WI38 (cell line): ENCODE results near the gene DUSP22.

Experiments
- H3K4me3 ChIP-seq: 2 replicates; pipeline ENCODE4 v1.5.1; 2011; ENCODE audit warnings: low read depth, mild to moderate bottlenecking, control low read depth, low read length
- TF ChIP-seq, protein P1 (sequence below): IDR thresholded peaks from 2 replicates; pipeline ENCODE4 v1.5.1; 2012; ENCODE audit warnings: low read depth, mild to moderate bottlenecking, control low read depth, low read length

DUSP22 gene

DNA sequence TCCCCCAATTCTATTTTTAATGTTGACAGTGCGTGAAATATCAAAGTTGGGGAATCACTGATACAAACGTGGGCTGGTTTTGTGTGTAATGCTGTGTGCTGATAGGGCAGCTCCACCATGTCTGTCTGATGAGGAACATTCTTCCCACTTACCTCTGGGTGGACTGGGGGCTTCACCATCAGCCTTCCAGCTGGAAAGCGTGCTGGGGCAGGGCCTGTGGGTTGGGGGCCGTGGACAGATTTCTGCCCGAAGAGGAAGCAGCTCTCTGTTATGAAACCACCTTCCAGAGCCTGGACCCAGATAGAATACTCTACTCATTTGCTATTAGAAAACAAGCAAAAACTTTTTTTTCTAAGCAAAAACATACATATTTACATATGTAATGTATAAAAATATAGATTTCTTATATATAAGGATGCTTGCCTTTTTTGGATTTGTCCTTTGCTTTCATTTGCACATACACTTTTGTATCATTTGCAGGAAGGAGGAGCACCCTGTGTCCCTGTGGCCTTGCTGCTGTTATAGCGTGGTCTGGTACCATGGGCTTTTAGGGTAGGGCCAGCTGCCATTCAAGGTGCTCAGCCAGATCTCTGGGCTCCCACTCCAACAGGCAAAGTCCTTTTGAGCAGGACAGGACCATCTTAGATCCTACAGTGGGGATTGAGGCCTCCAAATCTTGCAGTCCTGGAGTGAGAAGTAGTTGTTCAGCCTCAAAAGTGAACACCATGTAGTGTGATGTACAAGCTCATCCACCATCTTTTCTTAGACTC lies 48.1 kb downstream of the DUSP22 start:
- H3K4me3 ChIP-seq, result no peak overlapping the region
- TF ChIP-seq, protein P1, sequence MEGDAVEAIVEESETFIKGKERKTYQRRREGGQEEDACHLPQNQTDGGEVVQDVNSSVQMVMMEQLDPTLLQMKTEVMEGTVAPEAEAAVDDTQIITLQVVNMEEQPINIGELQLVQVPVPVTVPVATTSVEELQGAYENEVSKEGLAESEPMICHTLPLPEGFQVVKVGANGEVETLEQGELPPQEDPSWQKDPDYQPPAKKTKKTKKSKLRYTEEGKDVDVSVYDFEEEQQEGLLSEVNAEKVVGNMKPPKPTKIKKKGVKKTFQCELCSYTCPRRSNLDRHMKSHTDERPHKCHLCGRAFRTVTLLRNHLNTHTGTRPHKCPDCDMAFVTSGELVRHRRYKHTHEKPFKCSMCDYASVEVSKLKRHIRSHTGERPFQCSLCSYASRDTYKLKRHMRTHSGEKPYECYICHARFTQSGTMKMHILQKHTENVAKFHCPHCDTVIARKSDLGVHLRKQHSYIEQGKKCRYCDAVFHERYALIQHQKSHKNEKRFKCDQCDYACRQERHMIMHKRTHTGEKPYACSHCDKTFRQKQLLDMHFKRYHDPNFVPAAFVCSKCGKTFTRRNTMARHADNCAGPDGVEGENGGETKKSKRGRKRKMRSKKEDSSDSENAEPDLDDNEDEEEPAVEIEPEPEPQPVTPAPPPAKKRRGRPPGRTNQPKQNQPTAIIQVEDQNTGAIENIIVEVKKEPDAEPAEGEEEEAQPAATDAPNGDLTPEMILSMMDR, result no peak

DNA sequence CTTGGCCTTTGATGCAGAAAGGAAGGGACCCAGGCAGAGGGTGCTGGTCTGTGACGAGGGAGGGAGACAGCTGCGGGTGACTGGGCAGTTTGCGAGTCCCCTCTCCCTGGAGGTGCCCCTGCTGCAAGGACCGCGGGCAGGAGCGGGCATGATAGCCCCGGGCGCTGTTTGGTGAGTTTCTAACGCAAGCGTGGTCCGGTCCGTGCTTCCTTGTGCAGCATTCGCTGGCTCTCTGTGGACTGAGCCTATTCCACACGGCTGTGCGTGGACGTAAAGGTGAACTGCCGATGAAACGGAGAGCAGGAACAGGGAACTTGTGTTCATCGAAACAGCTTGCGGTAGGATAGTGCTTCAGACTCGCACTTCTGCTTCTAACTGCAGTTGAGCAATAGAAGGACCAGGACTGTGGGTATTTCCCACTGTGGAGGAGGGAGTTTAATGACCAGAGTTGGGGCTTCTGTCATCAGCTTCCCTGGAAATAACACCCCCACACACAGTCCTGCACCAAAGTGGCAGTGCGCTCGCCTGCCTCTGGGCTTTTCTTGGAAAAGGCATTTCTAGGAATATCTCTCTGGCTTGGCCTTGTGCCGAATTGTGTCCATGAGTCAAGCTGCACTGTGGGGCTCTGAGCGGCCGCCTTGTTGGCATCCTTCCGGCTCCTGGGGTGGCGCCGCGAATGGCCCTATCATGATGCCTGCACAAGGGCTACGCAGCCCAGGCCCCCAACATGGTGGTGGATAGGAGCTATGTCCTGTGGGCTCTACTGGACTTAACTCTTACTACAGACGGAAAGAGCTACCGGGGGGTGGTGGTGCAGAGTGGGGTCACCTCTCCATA lies 48.9 kb downstream of the DUSP22 start:
- TF ChIP-seq, protein P1, result no peak
- no peak overlapping the region for H3K4me3 ChIP-seq

DNA sequence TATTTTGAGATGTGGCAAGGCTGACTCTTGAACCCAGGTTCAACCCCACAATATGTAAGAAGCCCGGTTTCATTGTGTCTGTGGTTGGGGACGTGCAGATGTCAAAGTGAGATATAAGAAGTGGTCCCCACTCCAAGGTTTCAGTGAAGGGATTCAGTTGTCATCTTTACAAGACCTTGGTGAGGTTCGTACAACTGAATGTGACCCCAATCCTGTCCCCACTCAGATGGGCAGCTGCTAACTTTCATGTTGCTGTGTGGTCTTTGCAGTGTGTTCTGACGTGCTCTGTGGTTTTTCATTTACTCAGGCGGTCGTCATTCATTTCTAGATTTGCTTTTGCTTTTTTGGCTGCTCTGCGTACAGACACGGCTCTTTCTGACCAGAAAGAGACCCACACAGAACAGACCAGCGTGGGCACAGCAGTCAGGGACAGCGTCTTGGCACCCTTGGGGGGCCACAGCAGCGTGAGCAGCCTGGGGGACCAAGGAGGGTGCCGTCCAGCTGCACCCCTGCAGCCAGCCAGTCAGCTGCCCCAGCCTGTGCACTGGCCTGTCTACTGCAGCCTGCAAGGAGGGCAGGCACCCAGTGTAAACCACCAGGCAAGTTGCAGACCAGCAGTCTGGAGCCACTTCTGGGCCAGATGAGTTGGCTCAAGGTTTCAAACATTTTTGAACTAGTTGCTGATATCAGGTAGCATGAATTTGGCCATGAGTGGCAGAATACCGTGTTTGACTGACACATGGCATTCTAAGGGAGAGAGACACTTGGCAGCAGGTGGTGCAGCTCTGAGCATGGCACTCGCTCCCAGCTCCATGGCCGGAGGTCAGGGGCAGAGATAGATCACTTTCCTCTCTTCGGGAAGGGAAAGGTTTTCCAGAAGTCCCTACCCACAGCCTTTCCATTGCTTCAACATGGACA lies 49.9 kb downstream of the DUSP22 start:
- TF ChIP-seq, protein P1, result no peak
- H3K4me3 ChIP-seq, result no peak overlapping the region

DNA sequence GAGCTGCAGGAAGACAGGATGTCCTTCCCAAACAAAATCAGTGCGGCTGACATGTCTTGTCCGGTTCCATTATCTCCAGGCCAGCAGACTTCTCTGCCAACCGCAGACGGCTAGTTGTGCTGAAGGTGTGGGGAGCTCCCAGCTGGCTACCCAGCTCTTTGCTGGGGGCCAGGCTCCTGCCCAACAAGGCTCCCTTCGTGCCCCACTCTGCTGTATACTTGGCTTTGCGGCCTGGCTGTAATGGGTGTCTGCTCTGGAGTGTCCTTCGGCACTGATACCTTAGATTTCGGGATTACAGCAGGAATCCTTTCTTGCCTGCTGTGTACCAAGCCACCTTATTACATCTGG lies 50.5 kb downstream of the DUSP22 start:
- no peak overlapping the region for H3K4me3 ChIP-seq
- TF ChIP-seq, protein P1, result no peak

DNA sequence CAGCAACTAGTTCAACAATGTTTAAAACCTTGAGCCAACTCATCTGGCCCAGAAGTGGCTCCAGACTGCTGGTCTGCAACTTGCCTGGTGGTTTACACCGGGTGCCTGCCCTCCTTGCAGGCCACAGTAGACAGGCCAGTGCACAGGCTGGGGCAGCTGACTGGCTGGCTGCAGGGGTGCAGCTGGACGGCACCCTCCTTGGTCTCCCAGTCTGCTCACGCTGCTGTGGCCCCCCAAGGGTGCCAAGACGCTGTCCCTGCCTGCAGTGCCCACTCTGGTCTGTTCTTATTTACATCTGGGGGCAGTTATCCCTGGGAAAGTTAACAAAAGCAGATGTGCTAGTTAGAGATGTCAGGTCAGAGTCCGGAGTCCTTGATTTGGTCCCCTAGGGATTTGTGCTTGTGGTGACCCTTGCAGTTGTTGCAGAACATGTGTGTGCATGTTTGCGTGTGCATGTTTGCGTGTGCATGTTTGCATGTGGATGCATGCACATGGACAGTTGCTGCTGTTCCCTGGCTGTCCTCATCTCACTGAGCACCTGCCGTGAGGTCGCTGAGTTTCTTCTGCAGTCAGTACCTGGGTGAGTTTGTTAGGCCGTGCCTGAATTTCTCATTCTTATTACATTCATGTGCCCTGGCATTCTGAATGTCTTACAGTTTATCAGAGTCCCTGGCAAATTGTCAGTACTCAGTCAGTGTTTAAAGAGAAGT lies 51.1 kb downstream of the DUSP22 start:
- no peak overlapping the region for H3K4me3 ChIP-seq
- TF ChIP-seq, protein P1, result no peak

DNA sequence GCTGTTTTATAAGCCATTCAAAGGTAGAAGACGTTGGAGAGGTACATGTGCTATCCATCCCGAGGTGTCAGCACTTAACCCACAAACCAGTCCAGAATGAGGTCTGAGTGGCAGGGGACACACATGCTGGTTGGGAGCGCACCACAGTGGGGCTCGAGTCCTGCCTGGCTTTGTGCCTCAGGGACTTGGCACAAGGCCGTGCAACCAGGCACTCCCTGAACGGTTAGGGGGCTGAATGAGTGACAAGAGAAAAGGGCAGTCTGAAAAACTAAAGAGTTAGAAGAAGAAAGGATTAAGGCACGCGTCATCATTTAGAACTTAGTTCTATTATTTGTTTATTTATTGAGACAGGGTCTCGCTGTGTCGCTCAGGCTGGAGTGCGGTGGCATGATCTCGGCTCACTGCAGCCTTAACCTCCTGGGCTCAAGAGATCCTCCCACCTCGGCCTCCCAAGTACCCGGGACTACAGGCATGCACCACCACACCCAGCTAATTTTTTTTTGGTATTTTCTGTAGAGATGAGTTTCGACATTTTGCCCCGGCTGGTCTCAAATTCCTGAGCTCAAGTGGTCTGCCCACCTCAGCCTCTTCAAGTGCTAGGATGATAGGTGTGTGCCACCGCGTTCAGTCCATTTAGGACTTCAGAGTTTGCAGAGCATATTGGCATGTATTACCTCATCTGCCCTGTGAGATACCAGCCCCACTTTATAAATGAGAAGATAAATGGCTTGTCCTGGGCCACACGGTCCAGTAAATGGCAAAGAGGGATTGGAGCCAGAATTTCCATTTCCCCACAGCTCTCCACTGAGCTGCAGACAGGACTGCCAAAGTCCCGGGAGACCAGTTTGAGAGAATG lies 51.9 kb downstream of the DUSP22 start:
- TF ChIP-seq, protein P1, result no peak
- H3K4me3 ChIP-seq, result no peak overlapping the region
